SK-N-SH treated with all-trans-retinoic acid at 6 μM for 48 hours (cell line): Measurements from ENCODE around the gene GRK4.
A peak's percentile ranks its signal among the peaks of the same experiment; 100 is the strongest.

Experiments used
- ATAC-seq: fragments of 200-7000 bp; cut with Tn5 transposase; 3 replicates; pipeline ENCODE4 v1.9.1; 2020; ENCODE audit warnings: mild to moderate bottlenecking, moderate library complexity
- ARNTL ChIP-seq: fragments of 450-650 bp; formaldehyde crosslinking; IDR thresholded peaks from 2 replicates; pipeline ENCODE4 v1.5.0; 2020; ENCODE audit warnings: low read depth, mild to moderate bottlenecking, moderate library complexity, borderline replicate concordance
- BACH2 ChIP-seq: fragments of 250-450 bp; sonication (Bioruptor Pico); IDR thresholded peaks from 2 replicates; pipeline ENCODE4 v1.9.0; 2021; ENCODE audit warnings: mild to moderate bottlenecking, borderline replicate concordance
- CREB5 ChIP-seq: fragments of 250-450 bp; sonication (Bioruptor Pico); IDR thresholded peaks from 2 replicates; pipeline ENCODE4 v1.5.1; 2020; ENCODE audit warnings: low read depth, mild to moderate bottlenecking, moderate library complexity
- CSDC2 ChIP-seq: fragments of 250-450 bp; sonication (Bioruptor Pico); IDR thresholded peaks from 2 replicates; pipeline ENCODE4 v1.5.0; 2020; ENCODE audit warnings: mild to moderate bottlenecking, moderate library complexity
- CSRNP3 ChIP-seq: fragments of 250-450 bp; sonication (Bioruptor Pico); IDR thresholded peaks from 2 replicates; pipeline ENCODE4 v1.5.1; 2021; ENCODE audit warnings: mild to moderate bottlenecking, moderate library complexity
- ESRRG ChIP-seq: fragments of 250-450 bp; sonication (Bioruptor Pico); IDR thresholded peaks from 2 replicates; pipeline ENCODE4 v1.6.1; 2021; ENCODE audit warnings: mild to moderate bottlenecking
- ISL1 ChIP-seq: fragments of 250-450 bp; sonication (Bioruptor Pico); IDR thresholded peaks from 2 replicates; pipeline ENCODE4 v2.1.2; 2022; ENCODE audit warnings: mild to moderate bottlenecking, moderate library complexity
- OSR1 ChIP-seq: fragments of 250-450 bp; sonication (Bioruptor Pico); IDR thresholded peaks from 2 replicates; pipeline ENCODE4 v1.8.0; 2022; ENCODE audit warnings: moderate library complexity, mild to moderate bottlenecking, inconsistent platforms
- POU6F1 ChIP-seq: fragments of 250-450 bp; sonication (Bioruptor Pico); IDR thresholded peaks from 2 replicates; pipeline ENCODE4 v1.8.0; 2021; ENCODE audit warnings: low read depth, mild to moderate bottlenecking, moderate library complexity, borderline replicate concordance
- RARB ChIP-seq: fragments of 250-450 bp; sonication (Bioruptor Pico); IDR thresholded peaks from 2 replicates; pipeline ENCODE4 v1.8.0; 2021; ENCODE audit warnings: mild to moderate bottlenecking, moderate library complexity
- SNAI2 ChIP-seq: fragments of 250-450 bp; sonication (Bioruptor Pico); IDR thresholded peaks from 2 replicates; pipeline ENCODE4 v1.5.0; 2020; ENCODE audit warnings: mild to moderate bottlenecking, moderate library complexity
- TCF4 ChIP-seq: fragments of 250-450 bp; sonication (Bioruptor Pico); IDR thresholded peaks from 2 replicates; pipeline ENCODE4 v1.8.0; 2021; ENCODE audit warnings: mild to moderate bottlenecking, moderate library complexity, borderline replicate concordance
- TOX ChIP-seq: fragments of 250-450 bp; sonication (Bioruptor Pico); IDR thresholded peaks from 2 replicates; pipeline ENCODE4 v1.8.0; 2021; ENCODE audit warnings: mild to moderate bottlenecking, moderate library complexity, borderline replicate concordance
- ZC3H10 ChIP-seq: fragments of 250-450 bp; sonication (Bioruptor Pico); IDR thresholded peaks from 2 replicates; pipeline ENCODE4 v1.5.1; 2021; ENCODE audit warnings: mild to moderate bottlenecking, moderate library complexity
- ZFP3 ChIP-seq: fragments of 250-450 bp; sonication (Bioruptor Pico); IDR thresholded peaks from 2 replicates; pipeline ENCODE4 v1.5.0; 2020; ENCODE audit warnings: mild to moderate bottlenecking, moderate library complexity
- ZFP30 ChIP-seq: fragments of 450-650 bp; formaldehyde crosslinking; IDR thresholded peaks from 2 replicates; pipeline ENCODE4 v1.5.0; 2022; ENCODE audit warnings: mild to moderate bottlenecking, moderate library complexity
- ZNF565 ChIP-seq: fragments of 450-650 bp; formaldehyde crosslinking; conservative IDR thresholded peaks from 2 replicates; pipeline ENCODE4 v1.5.0; 2020; ENCODE audit warnings: low read depth, mild to moderate bottlenecking, moderate library complexity
- TF ChIP-seq, protein P1 (sequence below): fragments of 250-450 bp; sonication (Bioruptor Pico); IDR thresholded peaks from 2 replicates; pipeline ENCODE4 v1.8.0; 2020; ENCODE audit warnings: mild to moderate bottlenecking, moderate library complexity, borderline replicate concordance

Gene GRK4

DNA sequence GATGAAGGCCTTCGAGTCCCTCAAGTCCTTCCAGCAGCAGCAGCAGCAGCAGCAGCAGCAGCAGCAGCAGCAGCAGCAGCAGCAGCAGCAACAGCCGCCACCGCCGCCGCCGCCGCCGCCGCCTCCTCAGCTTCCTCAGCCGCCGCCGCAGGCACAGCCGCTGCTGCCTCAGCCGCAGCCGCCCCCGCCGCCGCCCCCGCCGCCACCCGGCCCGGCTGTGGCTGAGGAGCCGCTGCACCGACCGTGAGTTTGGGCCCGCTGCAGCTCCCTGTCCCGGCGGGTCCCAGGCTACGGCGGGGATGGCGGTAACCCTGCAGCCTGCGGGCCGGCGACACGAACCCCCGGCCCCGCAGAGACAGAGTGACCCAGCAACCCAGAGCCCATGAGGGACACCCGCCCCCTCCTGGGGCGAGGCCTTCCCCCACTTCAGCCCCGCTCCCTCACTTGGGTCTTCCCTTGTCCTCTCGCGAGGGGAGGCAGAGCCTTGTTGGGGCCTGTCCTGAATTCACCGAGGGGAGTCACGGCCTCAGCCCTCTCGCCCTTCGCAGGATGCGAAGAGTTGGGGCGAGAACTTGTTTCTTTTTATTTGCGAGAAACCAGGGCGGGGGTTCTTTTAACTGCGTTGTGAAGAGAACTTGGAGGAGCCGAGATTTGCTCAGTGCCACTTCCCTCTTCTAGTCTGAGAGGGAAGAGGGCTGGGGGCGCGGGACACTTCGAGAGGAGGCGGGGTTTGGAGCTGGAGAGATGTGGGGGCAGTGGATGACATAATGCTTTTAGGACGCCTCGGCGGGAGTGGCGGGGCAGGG lies 111.7 kb downstream of the GRK4 start:
- ATAC-seq = peak; percentile 37
- no peak for TF ChIP-seq OSR1 (CRISPR knock-in tag)
- TF ChIP-seq, protein P1, sequence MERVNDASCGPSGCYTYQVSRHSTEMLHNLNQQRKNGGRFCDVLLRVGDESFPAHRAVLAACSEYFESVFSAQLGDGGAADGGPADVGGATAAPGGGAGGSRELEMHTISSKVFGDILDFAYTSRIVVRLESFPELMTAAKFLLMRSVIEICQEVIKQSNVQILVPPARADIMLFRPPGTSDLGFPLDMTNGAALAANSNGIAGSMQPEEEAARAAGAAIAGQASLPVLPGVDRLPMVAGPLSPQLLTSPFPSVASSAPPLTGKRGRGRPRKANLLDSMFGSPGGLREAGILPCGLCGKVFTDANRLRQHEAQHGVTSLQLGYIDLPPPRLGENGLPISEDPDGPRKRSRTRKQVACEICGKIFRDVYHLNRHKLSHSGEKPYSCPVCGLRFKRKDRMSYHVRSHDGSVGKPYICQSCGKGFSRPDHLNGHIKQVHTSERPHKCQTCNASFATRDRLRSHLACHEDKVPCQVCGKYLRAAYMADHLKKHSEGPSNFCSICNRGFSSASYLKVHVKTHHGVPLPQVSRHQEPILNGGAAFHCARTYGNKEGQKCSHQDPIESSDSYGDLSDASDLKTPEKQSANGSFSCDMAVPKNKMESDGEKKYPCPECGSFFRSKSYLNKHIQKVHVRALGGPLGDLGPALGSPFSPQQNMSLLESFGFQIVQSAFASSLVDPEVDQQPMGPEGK = peak; percentile 25; the same call in 1 of the 2 replicates
- no peak for TF ChIP-seq ZC3H10 (CRISPR knock-in tag)

DNA sequence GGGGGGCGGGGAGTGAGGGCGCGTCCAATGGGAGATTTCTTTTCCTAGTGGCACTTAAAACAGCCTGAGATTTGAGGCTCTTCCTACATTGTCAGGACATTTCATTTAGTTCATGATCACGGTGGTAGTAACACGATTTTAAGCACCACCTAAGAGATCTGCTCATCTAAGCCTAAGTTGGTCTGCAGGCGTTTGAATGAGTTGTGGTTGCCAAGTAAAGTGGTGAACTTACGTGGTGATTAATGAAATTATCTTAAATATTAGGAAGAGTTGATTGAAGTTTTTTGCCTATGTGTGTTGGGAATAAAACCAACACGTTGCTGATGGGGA lies 112.2 kb downstream of the GRK4 start:
- no peak for ATAC-seq
- TF ChIP-seq TOX (no peak), CSDC2 (CRISPR knock-in tag) (no peak)

DNA sequence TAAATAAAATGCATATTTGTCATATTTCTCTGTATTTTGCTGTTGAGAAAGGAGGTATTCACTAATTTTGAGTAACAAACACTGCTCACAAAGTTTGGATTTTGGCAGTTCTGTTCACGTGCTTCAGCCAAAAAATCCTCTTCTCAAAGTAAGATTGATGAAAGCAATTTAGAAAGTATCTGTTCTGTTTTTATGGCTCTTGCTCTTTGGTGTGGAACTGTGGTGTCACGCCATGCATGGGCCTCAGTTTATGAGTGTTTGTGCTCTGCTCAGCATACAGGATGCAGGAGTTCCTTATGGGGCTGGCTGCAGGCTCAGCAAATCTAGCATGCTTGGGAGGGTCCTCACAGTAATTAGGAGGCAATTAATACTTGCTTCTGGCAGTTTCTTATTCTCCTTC lies 114.4 kb downstream of the GRK4 start:
- ATAC-seq = no peak
- TF ChIP-seq POU6F1 (CRISPR knock-in tag) = no peak
- TF ChIP-seq ISL1 (CRISPR knock-in tag) = no peak
- no peak for TF ChIP-seq ZC3H10 (CRISPR knock-in tag)
- TF ChIP-seq TCF4 = no peak
- no peak for TF ChIP-seq ARNTL
- no peak for TF ChIP-seq CSRNP3 (CRISPR knock-in tag)
- TF ChIP-seq CREB5 (CRISPR knock-in tag) = no peak
- TF ChIP-seq OSR1 (CRISPR knock-in tag) = no peak
- no peak for TF ChIP-seq ZFP30
- no peak for TF ChIP-seq SNAI2 (CRISPR knock-in tag)
- TF ChIP-seq RARB (CRISPR knock-in tag) = no peak
- TF ChIP-seq ESRRG = no peak

GRCh38 chr4:3079694-3080123 lies 116.3 kb downstream of the GRK4 start:
- no peak for ATAC-seq
- TF ChIP-seq ESRRG = no peak
- TF ChIP-seq CSDC2 (CRISPR knock-in tag) = no peak
- TF ChIP-seq BACH2 = no peak
- no peak for TF ChIP-seq CREB5 (CRISPR knock-in tag)
- no peak for TF ChIP-seq ZFP3 (CRISPR knock-in tag)

DNA sequence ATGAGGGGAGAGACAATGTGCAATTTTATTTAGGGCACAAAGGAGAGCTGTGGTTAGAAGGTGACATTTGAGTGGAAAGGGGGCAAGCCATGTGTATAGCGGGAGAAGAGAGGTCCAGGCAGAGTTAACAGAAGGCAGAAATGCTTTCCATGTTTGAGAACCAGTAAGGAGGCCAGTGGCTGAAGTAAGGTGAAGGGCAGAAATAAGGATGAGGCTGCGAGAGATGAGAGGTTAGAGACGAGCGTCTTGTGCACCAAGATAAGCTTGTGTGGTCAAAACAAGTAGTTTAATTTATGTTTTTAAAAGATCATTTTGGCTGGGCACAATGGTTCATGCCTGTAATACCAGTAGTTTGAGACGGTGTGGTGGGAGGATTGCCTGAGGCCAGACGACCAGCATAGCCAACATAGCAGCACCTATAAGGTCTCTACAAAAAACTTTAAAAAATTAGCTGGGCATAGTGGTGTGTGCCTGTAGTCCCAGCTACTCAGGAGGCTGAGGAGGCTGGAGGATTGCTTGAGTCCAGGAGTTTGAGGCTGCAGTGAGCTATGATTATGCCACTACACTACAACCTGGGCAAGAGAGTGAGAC lies 119.6 kb downstream of the GRK4 start:
- no peak for ATAC-seq
- no peak for TF ChIP-seq ZNF565 (CRISPR knock-in tag)
- TF ChIP-seq, all 23 proteins: peak for 0
